HCT116 (cell line): ENCODE results near the gene ITGA7. TPM values are rescaled to one million over a fixed set of nuclear protein-coding genes. Genes with fewer than 3 reads are reported as not detected.

Experiments
- ATAC-seq: fragments of 200-7000 bp; cut with Tn5 transposase; 2 replicates; pipeline ENCODE4 v1.9.1; 2020; ENCODE audit warnings: mild to moderate bottlenecking, moderate library complexity
- BruUV-seq: library from RNA; stranded (reverse); fragments of 400-500 nt; replicated peaks from 2 replicates; lab custom pipeline; 2021; lab: Mats Ljungman, UMichigan
- CTCF ChIA-PET: fragments of 300-600 bp; sonication (Branson Sonifier 250); formaldehyde crosslinking; loops from one replicate; lab custom pipeline; 2021; ENCODE audit warnings: antibody characterized with exemption; lab: Charles Lee
- POLR2A ChIA-PET: fragments of 300-600, 350-600 bp; sonication (Branson Sonifier 250); formaldehyde crosslinking; loops from one replicate; lab custom pipeline; 2021; ENCODE audit warnings: antibody characterized with exemption; lab: Charles Lee
- RAD21 ChIA-PET, 2 experiments: fragments of 300-600 bp; sonication (Branson Sonifier 250); formaldehyde crosslinking; loops; one replicate each; lab custom pipeline; 2023; ENCODE audit warnings: low total read pairs in 2 of 2; ENCODE audit not compliant: uncharacterized antibody in 2 of 2, unreplicated experiment in 2 of 2, low non-redundant PET in 1 of 2; lab: Charles Lee
- DNase-seq: peaks from one replicate; pipeline ENCODE4 v3.0.0-alpha.2; 2010; ENCODE audit warnings: low read depth, low spot score
- H2AFZ ChIP-seq: fragments of 200-600 bp; shearing (Covaris generic), sonication (generic); 2 replicates; pipeline ENCODE4 v1.6.1; 2017; ENCODE audit warnings: low read depth, mixed run types, mixed read lengths, antibody characterized with exemption, low read length; ENCODE audit not compliant: poor library complexity, severe bottlenecking
- H3K27ac ChIP-seq: 2 replicates; pipeline ENCODE4 v1.5.1; 2012; ENCODE audit warnings: low read depth, low read length
- H3K27me3 ChIP-seq: fragments of 200-600 bp; sonication (generic); 2 replicates; pipeline ENCODE4 v1.6.1; 2016; ENCODE audit warnings: mixed run types, low read length, mixed read lengths; ENCODE audit not compliant: insufficient read depth
- H3K36me3 ChIP-seq, 2 experiments: fragments of 200-500 bp in 1 of 2; fragments of 200-600 bp in 1 of 2; sonication (Bioruptor generic) in 1 of 2; sonication (generic) in 1 of 2; 2 replicates each; pipeline versions ENCODE4 v1.5.1 to v1.6.1; 2014 to 2016; ENCODE audit warnings: low read length in 2 of 2, inconsistent platforms in 1 of 2, mixed read lengths in 1 of 2, mixed run types in 1 of 2; ENCODE audit not compliant: insufficient read depth in 2 of 2, control insufficient read depth in 1 of 2
- H3K4me1 ChIP-seq, 2 experiments: fragments of 200-600 bp in 1 of 2; sonication (generic) in 1 of 2; 2 replicates each; pipeline versions ENCODE4 v1.5.1 to v1.6.1; 2012 to 2017; ENCODE audit warnings: low read length in 2 of 2, inconsistent platforms in 1 of 2, mild to moderate bottlenecking in 1 of 2, mixed read lengths in 1 of 2, mixed run types in 1 of 2, moderate library complexity in 1 of 2; ENCODE audit not compliant: insufficient read depth in 2 of 2, control insufficient read depth in 1 of 2
- H3K4me2 ChIP-seq: fragments of 200-600 bp; sonication (generic); 2 replicates; pipeline ENCODE4 v1.6.1; 2017; ENCODE audit warnings: mixed run types, low read length, mixed read lengths
- H3K4me3 ChIP-seq, 2 experiments: fragments of 200-600 bp in 1 of 2; sonication (generic) in 1 of 2; replicated peaks in 1 of 2; 2 replicates each; pipeline ENCODE4 v1.5.1; 2011 to 2016; ENCODE audit warnings: low read length in 2 of 2, control low read depth in 1 of 2, low read depth in 1 of 2, mild to moderate bottlenecking in 1 of 2, mixed read lengths in 1 of 2, mixed run types in 1 of 2
- H3K79me2 ChIP-seq: fragments of 200-600 bp; sonication (generic); 2 replicates; pipeline ENCODE4 v1.6.1; 2017; ENCODE audit warnings: mild to moderate bottlenecking, mixed run types, low read length, moderate library complexity, mixed read lengths; ENCODE audit not compliant: insufficient read depth
- H3K9ac ChIP-seq: fragments of 200-600 bp; sonication (generic); 2 replicates; pipeline ENCODE4 v1.6.1; 2016; ENCODE audit warnings: low read length, mixed read lengths
- H3K9me2 ChIP-seq: fragments of 200-600 bp; sonication (generic), shearing (Covaris generic); 2 replicates; pipeline ENCODE4 v1.6.1; 2017; ENCODE audit warnings: mixed run types, mild to moderate bottlenecking, moderate library complexity; ENCODE audit not compliant: insufficient read depth
- H3K9me3 ChIP-seq, 2 experiments: fragments of 200-500 bp in 1 of 2; fragments of 200-600 bp in 1 of 2; sonication (Bioruptor generic) in 1 of 2; sonication (generic) in 1 of 2; 2 replicates each; pipeline ENCODE4 v1.6.1; 2014 to 2017; ENCODE audit warnings: low read length in 2 of 2, mixed read lengths in 2 of 2, inconsistent platforms in 1 of 2, low read depth in 1 of 2, mild to moderate bottlenecking in 1 of 2, mixed run types in 1 of 2, moderate library complexity in 1 of 2; ENCODE audit not compliant: control insufficient read depth in 1 of 2, insufficient read depth in 1 of 2
- H4K20me1 ChIP-seq: fragments of 200-600 bp; sonication (generic), shearing (Covaris generic); 2 replicates; pipeline ENCODE4 v1.6.1; 2017; ENCODE audit warnings: mixed run types, mild to moderate bottlenecking, moderate library complexity; ENCODE audit not compliant: insufficient read depth
- CTCF ChIP-seq, 3 experiments: fragments of 200-600 bp in 1 of 3; sonication (generic) in 1 of 3; IDR thresholded peaks in 2 of 3; conservative IDR thresholded peaks in 1 of 3; 2 replicates each; pipeline ENCODE4 v1.5.1; 2012 to 2017; ENCODE audit warnings: low read depth in 2 of 3, low read length in 2 of 3, antibody characterized with exemption in 1 of 3, borderline replicate concordance in 1 of 3, control low read depth in 1 of 3, mild to moderate bottlenecking in 1 of 3, mixed read lengths in 1 of 3, mixed run types in 1 of 3, moderate library complexity in 1 of 3; ENCODE audit not compliant: insufficient read depth in 1 of 3
- EZH2 ChIP-seq: fragments of 200-600 bp; sonication (generic); IDR thresholded peaks from 2 replicates; pipeline ENCODE4 v1.6.1; 2017; ENCODE audit warnings: antibody characterized with exemption, mixed run types
- EZH2phosphoT487 ChIP-seq: fragments of 200-600 bp; IDR thresholded peaks from 2 replicates; pipeline ENCODE4 v1.6.1; 2018; ENCODE audit warnings: antibody characterized with exemption, borderline replicate concordance
- FOSL1 ChIP-seq: IDR thresholded peaks from 2 replicates; pipeline ENCODE4 v1.6.1; 2012; ENCODE audit warnings: low read depth
- JUND ChIP-seq: IDR thresholded peaks from 2 replicates; pipeline ENCODE4 v1.6.1; 2012
- POLR2A ChIP-seq: IDR thresholded peaks from 2 replicates; pipeline ENCODE4 v1.7.0; 2011; ENCODE audit warnings: borderline replicate concordance; ENCODE audit not compliant: insufficient read depth, insufficient read length; ENCODE audit errors: extremely low read depth
- RAD21 ChIP-seq: IDR thresholded peaks from 2 replicates; pipeline ENCODE4 v1.6.1; 2012; ENCODE audit warnings: low read depth, mild to moderate bottlenecking
- REST ChIP-seq: IDR thresholded peaks from 2 replicates; pipeline ENCODE4 v1.6.1; 2012; ENCODE audit warnings: low read depth
- SIN3A ChIP-seq: IDR thresholded peaks from 2 replicates; pipeline ENCODE4 v1.6.1; 2012; ENCODE audit warnings: low read depth
- SP1 ChIP-seq: IDR thresholded peaks from 2 replicates; pipeline ENCODE4 v1.6.1; 2012; ENCODE audit warnings: low read depth
- YY1 ChIP-seq: IDR thresholded peaks from 2 replicates; pipeline ENCODE4 v1.6.1; 2011; ENCODE audit warnings: low read length, low read depth, moderate library complexity, mild to moderate bottlenecking; ENCODE audit not compliant: insufficient replicate concordance; ENCODE audit errors: extremely low read depth
- ZFX ChIP-seq: fragments of 450-650 bp; IDR thresholded peaks from 2 replicates; pipeline ENCODE4 v1.6.1; 2017
- intact Hi-C: fragments of 100-400 bp; cut with micrococcal nuclease; formaldehyde crosslinking; loops from 2 replicates; pipeline ENCODE4 v1.10.0; 2022
- total RNA-seq: library from RNA; stranded (reverse); gene quantifications from one replicate; pipeline ENCODE4 v1.2.1, GENCODE V29; 2021; ENCODE audit not compliant: unreplicated experiment

Gene ITGA7
- total RNA-seq, 1 experiment from 2014 or later = 17.8 TPM

- Histone ChIP-seq H3K4me2 (0 out of 2 replicates have a peak overlapping the region, but pooled peaks have one; percentile 10), H3K9me2 (0 out of 2 replicates have a peak, but pooled peaks cover 3% of the 10 kb centered on the region), H3K79me2 (no peaks in the 10 kb centered on the region), H3K27me3 (no peaks in the 10 kb centered on the region), H3K27ac (no peak overlapping the region), H3K4me1 (peaks cover 1 to 13% of the 10 kb centered on the region in 2 experiments), H3K4me3 (no peak overlapping the region), H3K36me3 (no peaks in the 10 kb centered on the region), H2AFZ (no peak overlapping the region), H4K20me1 (no peaks in the 10 kb centered on the region), H3K9me3 (no peaks in the 10 kb centered on the region), H3K9ac (no peak overlapping the region)
- CTCF ChIA-PET = no interaction called here
- ATAC-seq = no peak
- intact Hi-C loops = no loop called here
- BruUV-seq = no TSS peak
- TF ChIP-seq YY1 = no peak
- no peak for TF ChIP-seq ZFX
- no peak for TF ChIP-seq FOSL1
- no peak for TF ChIP-seq EZH2phosphoT487
- TF ChIP-seq REST = no peak
- no peak for TF ChIP-seq RAD21
- TF ChIP-seq POLR2A = no peak
- no peak for TF ChIP-seq EZH2
- no peak for TF ChIP-seq SIN3A
- no peak for TF ChIP-seq JUND
- TF ChIP-seq CTCF (IDR thresholded peaks at IDR 0.05 in 2 of 3, conservative IDR thresholded peaks at IDR 0.05 in 1 of 3; ENCODE audit: borderline replicate concordance in 1 of 3, insufficient read depth in 1 of 3, low read depth in 2 of 3, low read length in 2 of 3) = no peak
- TF ChIP-seq SP1 = no peak
- DNase-seq = no peak
- POLR2A ChIA-PET = no interaction called here
- RAD21 ChIA-PET = no interaction called here
Measured at GRCh38 chr12:55675666-55676065, 32.0 kb downstream of the ITGA7 start.
